H1 (cell line): ENCODE data around the gene C6orf136. TPM values are rescaled to one million over a fixed set of nuclear protein-coding genes. Genes with fewer than 3 reads are reported as not detected.

Experiments
- CTCF ChIA-PET: fragments of 300-600 bp; sonication (Branson Sonifier 250); formaldehyde crosslinking; loops from one replicate; lab custom pipeline; 2021; ENCODE audit not compliant: partially characterized antibody; lab: Charles Lee
- POLR2A ChIA-PET: fragments of 300-600 bp; sonication (Branson Sonifier 250); formaldehyde crosslinking; loops from one replicate; lab custom pipeline; 2021; ENCODE audit warnings: inconsistent platforms; ENCODE audit not compliant: partially characterized antibody; lab: Charles Lee
- DNase-seq, 2 experiments: peaks; one replicate each; pipeline versions ENCODE4 v3.0.0 to v3.0.0-alpha.2; 2010 to 2022; ENCODE audit warnings: low spot score in 2 of 2, low read depth in 1 of 2, mixed read lengths in 1 of 2
- FAIRE-seq: peaks from 2 replicates; lab custom pipeline; 2011; peaks lifted over from hg19 to GRCh38; lab: Jason Lieb, UNC
- H2AFZ ChIP-seq: 2 replicates; pipeline ENCODE4 v1.8.1; 2012; ENCODE audit warnings: low read length, inconsistent platforms
- H2AK5ac ChIP-seq: 2 replicates; pipeline ENCODE4 v1.6.1; 2013; ENCODE audit warnings: low read depth, low read length
- H2BK120ac ChIP-seq: replicated peaks from 2 replicates; pipeline ENCODE3; 2013; ENCODE audit warnings: low read depth, low read length, inconsistent platforms
- H2BK12ac ChIP-seq: 2 replicates; pipeline ENCODE4 v1.6.1; 2013; ENCODE audit warnings: low read depth, low read length
- H2BK15ac ChIP-seq: 2 replicates; pipeline ENCODE4 v1.6.1; 2013; ENCODE audit warnings: low read length
- H2BK20ac ChIP-seq: 2 replicates; pipeline ENCODE4 v1.6.1; 2013; ENCODE audit warnings: low read length
- H2BK5ac ChIP-seq: 2 replicates; pipeline ENCODE4 v1.6.1; 2013; ENCODE audit warnings: low read depth, low read length
- H3K14ac ChIP-seq: 2 replicates; pipeline ENCODE4 v1.6.1; 2013; ENCODE audit warnings: inconsistent platforms; ENCODE audit not compliant: insufficient read length
- H3K18ac ChIP-seq: 2 replicates; pipeline ENCODE4 v1.6.1; 2013; ENCODE audit warnings: low read length; ENCODE audit errors: extremely low read depth
- H3K23ac ChIP-seq: 2 replicates; pipeline ENCODE4 v1.6.1; 2013; ENCODE audit warnings: inconsistent platforms; ENCODE audit not compliant: insufficient read length
- H3K23me2 ChIP-seq: 2 replicates; pipeline ENCODE4 v1.6.1; 2013; ENCODE audit warnings: low read depth, low read length
- H3K27ac ChIP-seq: 2 replicates; pipeline ENCODE4 v1.6.1; 2011; ENCODE audit warnings: low read depth, low read length, inconsistent platforms
- H3K27me3 ChIP-seq, 4 experiments: replicated peaks in 1 of 4; 1 replicate in 1 of 4; 2 replicates in 3 of 4; pipeline versions ENCODE4 v1.6.1 to v1.8.1; 2011 to 2013; ENCODE audit warnings: low read length in 3 of 4, mild to moderate bottlenecking in 3 of 4, inconsistent platforms in 2 of 4, mixed read lengths in 2 of 4, moderate library complexity in 1 of 4; ENCODE audit not compliant: control insufficient read depth in 3 of 4, insufficient read depth in 3 of 4; ENCODE audit errors: extremely low read depth in 1 of 4
- H3K36me3 ChIP-seq, 4 experiments: 2 replicates each; pipeline versions ENCODE4 v1.6.1 to v1.8.1; 2011 to 2013; ENCODE audit warnings: mild to moderate bottlenecking in 4 of 4, low read length in 3 of 4, moderate library complexity in 2 of 4, control low read depth in 1 of 4, inconsistent platforms in 1 of 4; ENCODE audit not compliant: insufficient read depth in 4 of 4, control insufficient read depth in 2 of 4
- H3K4ac ChIP-seq: replicated peaks from 2 replicates; pipeline ENCODE3; 2013; ENCODE audit warnings: low read length, low read depth, mixed read lengths, inconsistent platforms; ENCODE audit not compliant: insufficient read length
- H3K4me1 ChIP-seq, 4 experiments: replicated peaks in 1 of 4; 1 replicate in 1 of 4; 2 replicates in 3 of 4; pipeline versions ENCODE4 v1.6.1 to v1.8.1; 2011 to 2013; ENCODE audit warnings: low read length in 3 of 4, inconsistent platforms in 2 of 4, mixed read lengths in 1 of 4; ENCODE audit not compliant: insufficient read depth in 4 of 4, control insufficient read depth in 3 of 4
- H3K4me2 ChIP-seq, 2 experiments: 2 replicates each; pipeline versions ENCODE4 v1.6.1 to v1.8.1; 2011 to 2013; ENCODE audit warnings: low read depth in 2 of 2, low read length in 2 of 2, control low read depth in 1 of 2, inconsistent platforms in 1 of 2, mild to moderate bottlenecking in 1 of 2; ENCODE audit not compliant: insufficient read depth in 1 of 2
- H3K4me3 ChIP-seq, 4 experiments: fragments of 200-600, 300-600 bp in 1 of 4; sonication (generic), shearing (Covaris generic), sonication (Bioruptor Twin) in 1 of 4; 2 replicates each; pipeline versions ENCODE4 v1.5.1 to v1.8.1; 2011 to 2016; ENCODE audit warnings: low read length in 4 of 4, low read depth in 3 of 4, control low read depth in 2 of 4, inconsistent platforms in 2 of 4, mild to moderate bottlenecking in 2 of 4, mixed read lengths in 1 of 4, moderate library complexity in 1 of 4; ENCODE audit not compliant: insufficient read depth in 2 of 4; ENCODE audit errors: extremely low read depth in 1 of 4
- H3K56ac ChIP-seq: replicated peaks from 2 replicates; pipeline ENCODE3; 2013; ENCODE audit warnings: low read depth, mild to moderate bottlenecking, mixed read lengths, low read length, inconsistent platforms; ENCODE audit not compliant: insufficient read length
- H3K79me1 ChIP-seq: 2 replicates; pipeline ENCODE4 v1.6.1; 2013; ENCODE audit warnings: low read depth, low read length, control low read depth
- H3K79me2 ChIP-seq, 2 experiments: 2 replicates each; pipeline versions ENCODE4 v1.6.1 to v1.8.1; 2012 to 2013; ENCODE audit warnings: low read length in 2 of 2, mild to moderate bottlenecking in 2 of 2, inconsistent platforms in 1 of 2; ENCODE audit not compliant: insufficient read depth in 2 of 2, control insufficient read depth in 1 of 2
- H3K9ac ChIP-seq, 4 experiments: replicated peaks in 1 of 4; 1 replicate in 1 of 4; 2 replicates in 3 of 4; pipeline versions ENCODE4 v1.6.1 to v1.8.1; 2011 to 2013; ENCODE audit warnings: low read depth in 3 of 4, low read length in 3 of 4, control low read depth in 2 of 4, mild to moderate bottlenecking in 2 of 4, moderate library complexity in 2 of 4, inconsistent platforms in 1 of 4; ENCODE audit errors: extremely low read depth in 1 of 4
- H3K9me3 ChIP-seq, 2 experiments: 2 replicates each; pipeline versions ENCODE4 v1.6.1 to v1.8.1; 2012 to 2013; ENCODE audit warnings: mild to moderate bottlenecking in 2 of 2, moderate library complexity in 2 of 2, control low read depth in 1 of 2, inconsistent platforms in 1 of 2, low read depth in 1 of 2, low read length in 1 of 2, mixed read lengths in 1 of 2; ENCODE audit not compliant: insufficient read depth in 2 of 2
- H4K20me1 ChIP-seq, 2 experiments: replicated peaks in 1 of 2; 2 replicates each; pipeline versions ENCODE3 to v1.8.1; 2011 to 2013; ENCODE audit warnings: inconsistent platforms in 2 of 2, low read length in 2 of 2, mild to moderate bottlenecking in 1 of 2; ENCODE audit not compliant: insufficient read depth in 2 of 2, control insufficient read depth in 1 of 2
- H4K5ac ChIP-seq: 2 replicates; pipeline ENCODE4 v1.6.1; 2013; ENCODE audit warnings: low read length, low read depth, mixed read lengths, inconsistent platforms; ENCODE audit not compliant: insufficient read length
- H4K8ac ChIP-seq: 2 replicates; pipeline ENCODE4 v1.8.0; 2013; ENCODE audit warnings: mild to moderate bottlenecking, moderate library complexity, low read length, inconsistent platforms; ENCODE audit not compliant: insufficient read depth; ENCODE audit errors: extremely low read depth
- H4K91ac ChIP-seq: replicated peaks from 2 replicates; pipeline ENCODE3; 2013; ENCODE audit warnings: low read length, mixed read lengths, inconsistent platforms; ENCODE audit not compliant: insufficient read length
- BACH1 ChIP-seq: IDR thresholded peaks from 2 replicates; pipeline ENCODE4 v1.6.1; 2012; ENCODE audit warnings: low read length, improper control_type of control experiment
- CBX8 ChIP-seq: fragments of 300-800, 300-1000 bp; sonication (generic); IDR thresholded peaks from 2 replicates; pipeline ENCODE4 v1.7.1; 2016; ENCODE audit warnings: low read depth, low read length, borderline replicate concordance
- E2F6 ChIP-seq: IDR thresholded peaks from 2 replicates; pipeline ENCODE4 v1.6.1; 2012; ENCODE audit warnings: inconsistent platforms
- GTF2F1 ChIP-seq: IDR thresholded peaks from 2 replicates; pipeline ENCODE4 v1.6.1; 2012; ENCODE audit warnings: low read depth, low read length, improper control_type of control experiment, borderline replicate concordance
- JUN ChIP-seq: IDR thresholded peaks from 2 replicates; pipeline ENCODE4 v1.6.1; 2011; ENCODE audit warnings: low read depth, mild to moderate bottlenecking, improper control_type of control experiment, low read length
- PHF8 ChIP-seq: fragments of 200-600 bp; sonication (generic); conservative IDR thresholded peaks from 2 replicates; pipeline ENCODE4 v1.7.1; 2012; ENCODE audit warnings: low read depth, mild to moderate bottlenecking, inconsistent platforms, low read length, moderate library complexity
- SP2 ChIP-seq: IDR thresholded peaks from 2 replicates; pipeline ENCODE4 v1.6.1; 2012; ENCODE audit warnings: mild to moderate bottlenecking, low read length, inconsistent platforms
- TCF12 ChIP-seq: IDR thresholded peaks from 2 replicates; pipeline ENCODE4 v1.6.1; 2011; ENCODE audit warnings: low read depth, mild to moderate bottlenecking, low read length
- WGBS, 2 experiments: shearing (Covaris generic) in 1 of 2; methylation state at CpG; one replicate each; pipeline versions ENCODE4 v1.1.6 to v1.1.7; 2013 to 2015; ENCODE audit warnings: low lambda C conversion rate in 2 of 2, mixed read lengths in 2 of 2, inconsistent platforms in 1 of 2, low coverage in 1 of 2, missing lambda C conversion rate in 1 of 2; ENCODE audit not compliant: insufficient replicate concordance in 2 of 2, insufficient coverage in 1 of 2, insufficient read length in 1 of 2; ENCODE audit errors: extremely low coverage in 1 of 2, missing lambda C conversion rate in 1 of 2; 5-methylcytosine and 5-hydroxymethylcytosine counted together
- polyA plus RNA-seq, 7 experiments: library from polyadenylated mRNA; depleted of rRNA in 3 of 7; stranded (reverse) in 5 of 7; unstranded in 2 of 7; fragments of >200 nt in 5 of 7; fragments of 200-250 nt in 2 of 7; gene quantifications; 1 replicate in 5 of 7; 2 replicates in 1 of 7; 4 replicates in 1 of 7; pipeline versions ENCODE4 v1.2.1 to v1.2.3, GENCODE V29; 2011 to 2013; ENCODE audit warnings: missing spikeins in 2 of 7, mixed read lengths in 2 of 7
- total RNA-seq: library from RNA; stranded (reverse); fragmentation: NEBNext Ultra II Directional; extraction: Animal tissue kit (Norgen Biotek cat#: 25700); gene quantifications from 2 replicates; pipeline ENCODE4 v1.2.1, GENCODE V29; 2021

The C6orf136 gene
- total and polyA plus RNA-seq, 2 of the 8 experiments (the other 6 are each of a cell fraction or from before 2014, with no cell fraction given), result 20.8 to 23.1 TPM

- WGBS, 2 experiments, result 76% methylated on average over 2 of the region's 7 CpGs; no CpG with 5 or more reads in 1 of the 2 experiments
- Histone ChIP-seq H3K4me3 (peak overlapping the region in 1 of 4 experiments; percentile 44; a peak in 3 of 8 replicates), H4K91ac (peak overlapping the region; percentile 76), H3K79me1 (peaks cover 4% of the 10 kb centered on the region; the same call in 1 of the 2 replicates), H2AFZ (no peak overlapping the region), H2BK15ac (no peak overlapping the region), H3K4ac (no peak overlapping the region), H4K5ac (no peak overlapping the region), H3K4me1 (peaks cover 7 to 37% (median 24%) of the 10 kb centered on the region in 4 experiments), H4K20me1 (peaks cover 3 to 8% of the 10 kb centered on the region in 2 experiments), H3K4me2 (peak overlapping the region; percentile 53 to 96), H2BK5ac (peak overlapping the region; percentile 63; the same call in 1 of the 2 replicates), H3K9me3 (no peaks in the 10 kb centered on the region)
- no peak for DNase-seq
- CTCF ChIA-PET, result interaction anchor here (1.2 to 11.0 kb wide), 5 partner anchors 11 to 142 kb away, joined by 3 to 147 read pairs (median 5); partner anchors contain the start of gene DHX16
- TF ChIP-seq E2F6, result no peak
- TF ChIP-seq TCF12, result no peak
- no peak for TF ChIP-seq JUN
- no peak for TF ChIP-seq CBX8
- TF ChIP-seq BACH1, result no peak
- TF ChIP-seq GTF2F1, result no peak
- TF ChIP-seq PHF8, result no peak
- TF ChIP-seq SP2, result no peak
- TF ChIP-seq, all 59 proteins: peak for 0
- FAIRE-seq, result no peak
- no peak overlapping the region for H3K56ac ChIP-seq
- H3K27ac ChIP-seq, result no peak overlapping the region
- no peaks in the 10 kb centered on the region; a peak in 1 of 8 replicates for H3K36me3 ChIP-seq
- peaks cover 0 to 18% of the 10 kb centered on the region in 2 experiments; a peak in 3 of 4 replicates for H3K79me2 ChIP-seq
- no peak overlapping the region; the same call in 1 of the 2 replicates for H3K18ac ChIP-seq
- H3K27me3 ChIP-seq, result no peaks in the 10 kb centered on the region
- POLR2A ChIA-PET, result interaction anchor here (0.5 to 18.7 kb wide), 8 partner anchors 13 to 376 kb away, joined by 3 to 388 read pairs (median 4); partner anchors contain the start of genes MDC1 and TUBB
- H2BK20ac ChIP-seq, result 0 out of 2 replicates have a peak overlapping the region, but pooled peaks have one; percentile 61
- H3K14ac ChIP-seq, result no peak overlapping the region
- H2AK5ac ChIP-seq, result 0 out of 2 replicates have a peak overlapping the region, but pooled peaks have one; percentile 42
- H3K23me2 ChIP-seq, result peaks cover 13% of the 10 kb centered on the region
- H4K8ac ChIP-seq, result no peak overlapping the region
- H3K23ac ChIP-seq, result no peak overlapping the region
- H3K9ac ChIP-seq, result no peak overlapping the region; a peak in 1 of 7 replicates
- H2BK12ac ChIP-seq, result no peak overlapping the region
- no peak overlapping the region for H2BK120ac ChIP-seq
Measured at GRCh38 chr6:30683183-30683979, 36.4 kb downstream of the C6orf136 start.
